Right lobe of liver (tissue), 6 donors: ENCODE measurements around the gene SPEM1. TPM values are rescaled to one million over a fixed set of nuclear protein-coding genes. Genes with fewer than 3 reads are reported as not detected.

Experiments used
- ATAC-seq, 4 donors: fragments of 200-7000 bp; cut with Tn5 transposase; one replicate each; pipeline ENCODE4 v1.9.1; 2020; ENCODE audit warnings: mild to moderate bottlenecking in 4 of 4, moderate library complexity in 4 of 4
- DNase-seq, 3 donors: peaks; one replicate each; pipeline ENCODE4 v3.0.0-alpha.2; 2020
- H3K27ac ChIP-seq, 3 donors: fragments of 200-600 bp; one replicate each; pipeline ENCODE4 v1.8.0; 2022
- H3K27me3 ChIP-seq, 2 donors: fragments of 200-600 bp; one replicate each; pipeline ENCODE4 v1.8.0; 2022
- H3K36me3 ChIP-seq, 4 donors: fragments of 200-600 bp; sonication (generic) in 1 of 4; one replicate each; pipeline versions ENCODE4 v1.5.1 to v1.8.0; 2017 to 2022; ENCODE audit warnings: control low read depth in 1 of 4
- H3K4me1 ChIP-seq, 4 donors: fragments of 200-600 bp; sonication (generic) in 1 of 4; one replicate each; pipeline versions ENCODE4 v1.5.1 to v1.8.0; 2017 to 2022; ENCODE audit warnings: control low read depth in 1 of 4
- H3K4me3 ChIP-seq, 3 donors: fragments of 200-600 bp; one replicate each; pipeline ENCODE4 v1.8.0; 2022
- H3K9me3 ChIP-seq, 4 donors: fragments of 200-600 bp; sonication (generic) in 1 of 4; one replicate each; pipeline versions ENCODE4 v1.5.1 to v1.8.0; 2017 to 2022; ENCODE audit warnings: control low read depth in 1 of 4
- CTCF ChIP-seq, 4 donors: fragments of 200-600 bp in 3 of 4; fragments of 450-650 bp in 1 of 4; IDR thresholded peaks; one replicate each; pipeline versions ENCODE4 v1.5.1 to v1.8.0; 2016 to 2022; ENCODE audit warnings: antibody characterized with exemption in 4 of 4, mild to moderate bottlenecking in 2 of 4
- POLR2A ChIP-seq: fragments of 450-650 bp; IDR thresholded peaks from one replicate; pipeline ENCODE4 v1.6.1; 2017; ENCODE audit warnings: antibody characterized with exemption, mild to moderate bottlenecking
- WGBS: methylation state at CpG from one replicate; pipeline ENCODE4 v1.1.6; 2018; ENCODE audit warnings: low coverage, low lambda C conversion rate; ENCODE audit not compliant: insufficient coverage; ENCODE audit errors: missing lambda C conversion rate; 5-methylcytosine and 5-hydroxymethylcytosine counted together
- intact Hi-C, 2 donors: fragments of 100-400 bp; cut with DNase I; formaldehyde crosslinking; loops; one replicate each; pipeline versions ENCODE4 v1.11.2 to v1.14.1; 2022
- total RNA-seq, 6 experiments: library from RNA; depleted of rRNA in 2 of 6; stranded (reverse); fragments of >200 nt in 2 of 6; fragmentation: NEBNext Ultra II Directional in 3 of 6; extraction: Animal tissue kit (Norgen Biotek cat#: 25700) in 3 of 6; gene quantifications; one replicate each; pipeline versions ENCODE4 v1.1.0 to v1.2.4, GENCODE V29; 2016 to 2023
- donor health status: DM: no; HTN: yes; CAD: no.
- donor health status: DM: no; HTN: no; CAD: no.
- donor health status: DM: no; HTN: no; CAD: no.
- donor health status: DM: no; HTN: yes; CAD: no.
- donor health status: DM: no; HTN: yes; CAD: no.

The SPEM1 gene
- total RNA-seq, 6 experiments from 2014 or later: not detected

- ATAC-seq (no peak), DNase-seq (no peak)
- Histone ChIP-seq H3K9me3 (no peaks in the 10 kb centered on the region), H3K4me1 (no peaks in the 10 kb centered on the region), H3K4me3 (no peak overlapping the region), H3K36me3 (no peaks in the 10 kb centered on the region), H3K27ac (no peak overlapping the region), H3K27me3 (no peaks in the 10 kb centered on the region)
- WGBS: 94% methylated on average over 13 of the region's 54 CpGs
- intact Hi-C loops: no loop called here
- TF ChIP-seq CTCF (IDR thresholded peaks at IDR 0.05) (no peak), POLR2A (no peak)
Observed at GRCh38 chr17:7417056-7417655, 3.0 kb upstream of the SPEM1 start.

- Histone ChIP-seq H3K9me3 (no peaks in the 10 kb centered on the region), H3K27ac (no peak overlapping the region), H3K4me1 (no peaks in the 10 kb centered on the region), H3K27me3 (no peaks in the 10 kb centered on the region), H3K4me3 (no peak overlapping the region), H3K36me3 (no peaks in the 10 kb centered on the region)
- DNase-seq (no peak), ATAC-seq (no peak)
- no peak for TF ChIP-seq CTCF (IDR thresholded peaks at IDR 0.05)
- TF ChIP-seq POLR2A: no peak
- intact Hi-C loops: no loop called here
- WGBS: 56% methylated on average over 10 of the region's 18 CpGs
Observed at GRCh38 chr17:7418472-7419152, 1.5 kb upstream of the SPEM1 start.

- no peak for DNase-seq
- intact Hi-C loops: no loop called here
- H3K4me3 ChIP-seq: no peak overlapping the region
Observed at GRCh38 chr17:7421186-7421585, 1.1 kb downstream of the SPEM1 start.

GRCh38 chr17:7423679-7424078 is 3.6 kb downstream of the SPEM1 start:
- Histone ChIP-seq H3K4me1 (no peaks in the 10 kb centered on the region), H3K36me3 (no peaks in the 10 kb centered on the region), H3K27ac (no peak overlapping the region), H3K27me3 (no peaks in the 10 kb centered on the region), H3K4me3 (no peak overlapping the region), H3K9me3 (no peaks in the 10 kb centered on the region)
- no peak for DNase-seq
- 79% methylated on average over 4 of the region's 4 CpGs for WGBS
- ATAC-seq: no peak
- TF ChIP-seq POLR2A: no peak
- TF ChIP-seq CTCF (IDR thresholded peaks at IDR 0.05): no peak
- intact Hi-C loops: no loop called here

More at GRCh38 chr17:7421186-7421585, 1.1 kb downstream of the SPEM1 start:
- 94% methylated on average over 4 of the region's 16 CpGs for WGBS
- TF ChIP-seq CTCF (IDR thresholded peaks at IDR 0.05) (no peak), POLR2A (no peak)
- no peak overlapping the region for H3K27ac ChIP-seq
- no peaks in the 10 kb centered on the region for H3K4me1 ChIP-seq
- H3K36me3 ChIP-seq: no peaks in the 10 kb centered on the region
- H3K27me3 ChIP-seq: no peaks in the 10 kb centered on the region
- H3K9me3 ChIP-seq: no peaks in the 10 kb centered on the region
- ATAC-seq: no peak
